ENCODE data around the gene CP. TPM values are rescaled to one million over a fixed set of nuclear protein-coding genes. Genes with fewer than 3 reads are reported as not detected.

Gene CP
- total and polyA plus RNA-seq, 2 of the 13 experiments (the other 11 are each of a cell fraction or from before 2014, with no cell fraction given) = 42.6 to 789 TPM

- peak; percentile 65; the same call in 1 of the 2 replicates for TF ChIP-seq RAD51 (IDR thresholded peaks at IDR 0.05; ENCODE audit: borderline replicate concordance)
- no peak; the same call in 1 of the 2 replicates for TF ChIP-seq TGIF2 (CRISPR knock-in tag; IDR thresholded peaks at IDR 0.05)
- TF ChIP-seq ZNF251 (CRISPR knock-in tag; IDR thresholded peaks at IDR 0.05) = no peak
- TF ChIP-seq MTF2 (CRISPR knock-in tag; IDR thresholded peaks at IDR 0.05; ENCODE audit: borderline replicate concordance) = no peak
- no peak; the same call in 1 of the 2 replicates for TF ChIP-seq ZHX1 (CRISPR knock-in tag; IDR thresholded peaks at IDR 0.05; ENCODE audit: low read depth)
- 0 out of 2 replicates have a peak, but pooled peaks have one; percentile 63 for TF ChIP-seq THAP9 (CRISPR knock-in tag; IDR thresholded peaks at IDR 0.05; ENCODE audit: borderline replicate concordance)
- no peak for TF ChIP-seq ZNF512 (CRISPR knock-in tag; IDR thresholded peaks at IDR 0.05)
- no peak for TF ChIP-seq PAF1 (CRISPR knock-in tag; IDR thresholded peaks at IDR 0.05)
- TF ChIP-seq ZFP91 (CRISPR knock-in tag; IDR thresholded peaks at IDR 0.05; ENCODE audit: borderline replicate concordance) = peak; percentile 99
- no peak for TF ChIP-seq JDP2 (CRISPR knock-in tag; IDR thresholded peaks at IDR 0.05; ENCODE audit: borderline replicate concordance)
- peak; percentile 36 for TF ChIP-seq HNRNPK (IDR thresholded peaks at IDR 0.05; ENCODE audit: low read depth, low read length, poor library complexity, severe bottlenecking)
- TF ChIP-seq CHD4 (IDR thresholded peaks at IDR 0.05; ENCODE audit: borderline replicate concordance, low read length) = no peak
- TF ChIP-seq FOXP4 (CRISPR knock-in tag; IDR thresholded peaks at IDR 0.05) = no peak
- peak; percentile 37; the same call in 1 of the 2 replicates for TF ChIP-seq MEIS1 (CRISPR knock-in tag; IDR thresholded peaks at IDR 0.05; ENCODE audit: borderline replicate concordance)
- TF ChIP-seq JUND (CRISPR knock-in tag; IDR thresholded peaks at IDR 0.05) = peak; percentile 9; the same call in 1 of the 2 replicates
These were observed 92.1 kb downstream of the CP start, which contains the start of gene HPS3 (continued) for GRCh38 chr3:149129326-149130205.

Data from HepG2 (cell line).